ENCODE data around the gene NDUFS3. TPM values are rescaled to one million over a fixed set of nuclear protein-coding genes. Genes with fewer than 3 reads are reported as not detected.

NDUFS3 gene
- total RNA-seq, 1 donor from 2014 or later = 132 TPM

GRCh38 chr11:47587039-47587716, 8.3 kb downstream of the NDUFS3 start:
- DNase-seq (ENCODE audit: low spot score) = no peak
- no peaks in the 10 kb centered on the region for H3K9me3 Mint-ChIP-seq
- H3K36me3 Mint-ChIP-seq (ENCODE audit: low read depth) = peaks cover 24% of the 10 kb centered on the region
- H3K27ac Mint-ChIP-seq = no peak overlapping the region
- H3K4me1 Mint-ChIP-seq (ENCODE audit: low read depth) = peaks cover 3% of the 10 kb centered on the region
- no peak overlapping the region for H3K4me3 Mint-ChIP-seq (ENCODE audit: low read depth)
- intact Hi-C loops (cut with micrococcal nuclease) = no loop called here
- H3K27me3 Mint-ChIP-seq (ENCODE audit: low read depth) = no peaks in the 10 kb centered on the region

GRCh38 chr11:47587723-47588326, 9.0 kb downstream of the NDUFS3 start:
- H3K27me3 Mint-ChIP-seq (ENCODE audit: low read depth) = peaks cover 5% of the 10 kb centered on the region
- intact Hi-C loops (cut with micrococcal nuclease) = no loop called here
- H3K36me3 Mint-ChIP-seq (ENCODE audit: low read depth) = peaks cover 20% of the 10 kb centered on the region
- no peak for DNase-seq (ENCODE audit: low spot score)
- peaks cover 3% of the 10 kb centered on the region for H3K4me1 Mint-ChIP-seq (ENCODE audit: low read depth)
- no peak overlapping the region for H3K4me3 Mint-ChIP-seq (ENCODE audit: low read depth)
- no peaks in the 10 kb centered on the region for H3K9me3 Mint-ChIP-seq
- no peak overlapping the region for H3K27ac Mint-ChIP-seq

- Mint-ChIP-seq H3K27me3 (ENCODE audit: low read depth) (peaks cover 16% of the 10 kb centered on the region), H3K9me3 (no peaks in the 10 kb centered on the region), H3K27ac (no peak overlapping the region), H3K4me3 (ENCODE audit: low read depth) (no peak overlapping the region), H3K4me1 (ENCODE audit: low read depth) (peaks cover 3% of the 10 kb centered on the region), H3K36me3 (ENCODE audit: low read depth) (peaks cover 8% of the 10 kb centered on the region)
- intact Hi-C loops (cut with micrococcal nuclease) = no loop called here
- no peak for DNase-seq (ENCODE audit: low spot score)
Observed at GRCh38 chr11:47589118-47589517, 10.2 kb downstream of the NDUFS3 start.

GRCh38 chr11:47589584-47589976, 10.7 kb downstream of the NDUFS3 start:
- peaks cover 3% of the 10 kb centered on the region for H3K36me3 Mint-ChIP-seq (ENCODE audit: low read depth)
- no peak overlapping the region for H3K27ac Mint-ChIP-seq
- intact Hi-C loops (cut with micrococcal nuclease) = no loop called here
- H3K27me3 Mint-ChIP-seq (ENCODE audit: low read depth) = peaks cover 20% of the 10 kb centered on the region
- no peaks in the 10 kb centered on the region for H3K9me3 Mint-ChIP-seq
- no peak overlapping the region for H3K4me3 Mint-ChIP-seq (ENCODE audit: low read depth)
- H3K4me1 Mint-ChIP-seq (ENCODE audit: low read depth) = peaks cover 3% of the 10 kb centered on the region
- DNase-seq (ENCODE audit: low spot score) = no peak

GRCh38 chr11:47589977-47590861, 11.3 kb downstream of the NDUFS3 start:
- Mint-ChIP-seq H3K4me3 (ENCODE audit: low read depth) (no peak overlapping the region), H3K9me3 (no peaks in the 10 kb centered on the region), H3K36me3 (ENCODE audit: low read depth) (no peaks in the 10 kb centered on the region), H3K27ac (no peak overlapping the region), H3K27me3 (ENCODE audit: low read depth) (peaks cover 24% of the 10 kb centered on the region), H3K4me1 (ENCODE audit: low read depth) (peaks cover 3% of the 10 kb centered on the region)
- DNase-seq (ENCODE audit: low spot score) = no peak
- intact Hi-C loops (cut with micrococcal nuclease) = no loop called here

GRCh38 chr11:47591764-47592163, 12.9 kb downstream of the NDUFS3 start:
- DNase-seq (ENCODE audit: low spot score) = no peak
- peaks cover 28% of the 10 kb centered on the region for H3K27me3 Mint-ChIP-seq (ENCODE audit: low read depth)
- H3K27ac Mint-ChIP-seq = no peak overlapping the region
- no peaks in the 10 kb centered on the region for H3K9me3 Mint-ChIP-seq
- no peak overlapping the region for H3K4me3 Mint-ChIP-seq (ENCODE audit: low read depth)
- intact Hi-C loops (cut with micrococcal nuclease) = no loop called here
- peaks cover 3% of the 10 kb centered on the region for H3K4me1 Mint-ChIP-seq (ENCODE audit: low read depth)
- no peaks in the 10 kb centered on the region for H3K36me3 Mint-ChIP-seq (ENCODE audit: low read depth)

GRCh38 chr11:47592251-47592650, 13.4 kb downstream of the NDUFS3 start:
- H3K27me3 Mint-ChIP-seq (ENCODE audit: low read depth) = peaks cover 28% of the 10 kb centered on the region
- H3K4me3 Mint-ChIP-seq (ENCODE audit: low read depth) = no peak overlapping the region
- no peak overlapping the region for H3K27ac Mint-ChIP-seq
- peaks cover 3% of the 10 kb centered on the region for H3K4me1 Mint-ChIP-seq (ENCODE audit: low read depth)
- no peaks in the 10 kb centered on the region for H3K9me3 Mint-ChIP-seq
- intact Hi-C loops (cut with micrococcal nuclease) = no loop called here
- DNase-seq (ENCODE audit: low spot score) = no peak
- no peaks in the 10 kb centered on the region for H3K36me3 Mint-ChIP-seq (ENCODE audit: low read depth)

GRCh38 chr11:47592970-47593369, 14.1 kb downstream of the NDUFS3 start:
- DNase-seq (ENCODE audit: low spot score) = no peak
- intact Hi-C loops (cut with micrococcal nuclease) = no loop called here
- no peak overlapping the region for H3K4me3 Mint-ChIP-seq (ENCODE audit: low read depth)
- H3K4me1 Mint-ChIP-seq (ENCODE audit: low read depth) = peaks cover 3% of the 10 kb centered on the region
- peaks cover 28% of the 10 kb centered on the region for H3K27me3 Mint-ChIP-seq (ENCODE audit: low read depth)
- no peaks in the 10 kb centered on the region for H3K36me3 Mint-ChIP-seq (ENCODE audit: low read depth)
- no peaks in the 10 kb centered on the region for H3K9me3 Mint-ChIP-seq
- H3K27ac Mint-ChIP-seq = no peak overlapping the region

GRCh38 chr11:47593492-47593933, 14.6 kb downstream of the NDUFS3 start:
- no peak for DNase-seq (ENCODE audit: low spot score)
- peaks cover 3% of the 10 kb centered on the region for H3K4me1 Mint-ChIP-seq (ENCODE audit: low read depth)
- H3K27me3 Mint-ChIP-seq (ENCODE audit: low read depth) = peaks cover 28% of the 10 kb centered on the region
- intact Hi-C loops (cut with micrococcal nuclease) = no loop called here
- H3K27ac Mint-ChIP-seq = no peak overlapping the region
- H3K9me3 Mint-ChIP-seq = no peaks in the 10 kb centered on the region
- H3K36me3 Mint-ChIP-seq (ENCODE audit: low read depth) = no peaks in the 10 kb centered on the region
- no peak overlapping the region for H3K4me3 Mint-ChIP-seq (ENCODE audit: low read depth)

GRCh38 chr11:47593934-47594855, 15.3 kb downstream of the NDUFS3 start, which contains the start of gene C1QTNF4:
C1QTNF4 (minus strand) TSS chr11:47594411; CDS start chr11:47590810, 3,601 bp downstream.
- no peaks in the 10 kb centered on the region for H3K36me3 Mint-ChIP-seq (ENCODE audit: low read depth)
- no peak within 1 kb of the TSS for H3K4me3 Mint-ChIP-seq (ENCODE audit: low read depth)
- intact Hi-C loops (cut with micrococcal nuclease) = no loop called here
- no peaks in the 10 kb centered on the region for H3K9me3 Mint-ChIP-seq
- H3K27ac Mint-ChIP-seq = no peak within 1 kb of the TSS
- peaks cover 28% of the 10 kb centered on the region for H3K27me3 Mint-ChIP-seq (ENCODE audit: low read depth)
- no peak for DNase-seq (ENCODE audit: low spot score)
- H3K4me1 Mint-ChIP-seq (ENCODE audit: low read depth) = peaks cover 3% of the 10 kb centered on the region

- Mint-ChIP-seq H3K27ac (no peak overlapping the region), H3K9me3 (no peaks in the 10 kb centered on the region), H3K4me3 (ENCODE audit: low read depth) (no peak overlapping the region), H3K27me3 (ENCODE audit: low read depth) (peaks cover 28% of the 10 kb centered on the region), H3K36me3 (ENCODE audit: low read depth) (no peaks in the 10 kb centered on the region), H3K4me1 (ENCODE audit: low read depth) (peaks cover 3% of the 10 kb centered on the region)
- DNase-seq (ENCODE audit: low spot score) = no peak
- intact Hi-C loops (cut with micrococcal nuclease) = no loop called here
Observed at GRCh38 chr11:47595029-47595428, 16.2 kb downstream of the NDUFS3 start.

GRCh38 chr11:47595967-47596366, 17.1 kb downstream of the NDUFS3 start:
- H3K27me3 Mint-ChIP-seq (ENCODE audit: low read depth) = peaks cover 28% of the 10 kb centered on the region
- intact Hi-C loops (cut with micrococcal nuclease) = no loop called here
- no peak overlapping the region for H3K4me3 Mint-ChIP-seq (ENCODE audit: low read depth)
- H3K9me3 Mint-ChIP-seq = no peaks in the 10 kb centered on the region
- H3K27ac Mint-ChIP-seq = no peak overlapping the region
- no peak for DNase-seq (ENCODE audit: low spot score)
- no peaks in the 10 kb centered on the region for H3K36me3 Mint-ChIP-seq (ENCODE audit: low read depth)
- peaks cover 3% of the 10 kb centered on the region for H3K4me1 Mint-ChIP-seq (ENCODE audit: low read depth)
